ENCODE measurements around the gene NCOA4.
"Not testable (repeated sequence)": the region's sequence is repeated elsewhere in the genome, so short reads cannot be mapped to it uniquely, and the experiment has no call there.

Gene NCOA4

GRCh38 chr10:45997994-45998763 lies 32.2 kb downstream of the NCOA4 start:
- TF ChIP-seq Cebpa-rat (IDR thresholded peaks at IDR 0.05): no peak
- no peaks in the 10 kb centered on the region for H3K27me3 ChIP-seq
- no peaks in the 10 kb centered on the region for H3K4me1 ChIP-seq
- H3K9me3 ChIP-seq (replicated peaks in 1 of 11): peaks cover 9 to 29% (median 21%) of the 10 kb centered on the region in 11 experiments; a peak in 20 of 22 replicates
- no peak overlapping the region for H3K9ac ChIP-seq
- H4K20me1 ChIP-seq: peaks cover 0 to 48% (median 31%) of the 10 kb centered on the region in 11 experiments; a peak in 21 of 22 replicates
- peaks cover 59 to 87% (median 81%) of the 10 kb centered on the region in 11 experiments for H3K36me3 ChIP-seq
- H3K27ac ChIP-seq: no peak overlapping the region
- no peak overlapping the region for H3K4me3 ChIP-seq
- H3K4me2 ChIP-seq: no peak overlapping the region

- H3K27me3 ChIP-seq: no peaks in the 10 kb centered on the region
- H3K4me3 ChIP-seq: no peak overlapping the region
- H3K9me3 ChIP-seq (replicated peaks in 1 of 11): peaks cover 9 to 29% (median 21%) of the 10 kb centered on the region in 11 experiments; a peak in 20 of 22 replicates
- peaks cover 54 to 87% (median 80%) of the 10 kb centered on the region in 11 experiments for H3K36me3 ChIP-seq
- no peak overlapping the region for H3K4me2 ChIP-seq
- peaks cover 0 to 42% (median 25%) of the 10 kb centered on the region in 11 experiments; a peak in 21 of 22 replicates for H4K20me1 ChIP-seq
- TF ChIP-seq Cebpa-rat (IDR thresholded peaks at IDR 0.05): no peak
- H3K27ac ChIP-seq: no peak overlapping the region
- H3K9ac ChIP-seq: no peak overlapping the region
- no peaks in the 10 kb centered on the region for H3K4me1 ChIP-seq
These were observed 32.9 kb downstream of the NCOA4 start for GRCh38 chr10:45997557-45997956.

GRCh38 chr10:45985590-45985989 lies 44.8 kb downstream of the NCOA4 start:
- H3K36me3 ChIP-seq: peaks cover 18 to 74% (median 49%) of the 10 kb centered on the region in 11 experiments

GRCh38 chr10:45984473-45984872 lies 46.0 kb downstream of the NCOA4 start:
- H3K4me3 ChIP-seq; H3K27ac ChIP-seq; H3K9me3 ChIP-seq (replicated peaks in 1 of 11); H3K4me2 ChIP-seq; H3K27me3 ChIP-seq; H3K9ac ChIP-seq; H3K4me1 ChIP-seq: not testable (repeated sequence)
- peaks cover 14 to 63% (median 39%) of the 10 kb centered on the region in 11 experiments for H3K36me3 ChIP-seq
- peaks cover 0 to 68% (median 19%) of the 10 kb centered on the region in 11 experiments; a peak in 11 of 22 replicates for H4K20me1 ChIP-seq

More at GRCh38 chr10:45985590-45985989, 44.8 kb downstream of the NCOA4 start:
- H3K4me1 ChIP-seq; H3K9ac ChIP-seq; H3K4me3 ChIP-seq; H3K4me2 ChIP-seq; H3K9me3 ChIP-seq (replicated peaks in 1 of 11); H3K27ac ChIP-seq; H3K27me3 ChIP-seq: not testable (repeated sequence)
- H4K20me1 ChIP-seq: peaks cover 0 to 63% (median 15%) of the 10 kb centered on the region in 11 experiments; a peak in 11 of 22 replicates

GRCh38 chr10:45983538-45984186 lies 46.8 kb downstream of the NCOA4 start:
- not testable (repeated sequence) for H3K9ac ChIP-seq; H3K4me3 ChIP-seq; H3K4me2 ChIP-seq; H3K27me3 ChIP-seq; H3K9me3 ChIP-seq (replicated peaks in 1 of 11); H3K27ac ChIP-seq; H3K4me1 ChIP-seq
- Histone ChIP-seq H4K20me1 (peaks cover 0 to 70% (median 24%) of the 10 kb centered on the region in 11 experiments; a peak in 13 of 22 replicates), H3K36me3 (peaks cover 14 to 63% (median 32%) of the 10 kb centered on the region in 11 experiments)

GRCh38 chr10:45981367-45981766 lies 49.1 kb downstream of the NCOA4 start:
- H3K36me3 ChIP-seq: peaks cover 20 to 60% (median 27%) of the 10 kb centered on the region in 11 experiments; a peak in 20 of 22 replicates

GRCh38 chr10:45978554-45978953 lies 51.9 kb downstream of the NCOA4 start:
- H3K9ac ChIP-seq; H3K4me3 ChIP-seq; H3K27me3 ChIP-seq; H3K4me2 ChIP-seq; H3K27ac ChIP-seq; H3K9me3 ChIP-seq (replicated peaks in 1 of 11): not testable (repeated sequence)
- H4K20me1 ChIP-seq: peaks cover 0 to 84% (median 43%) of the 10 kb centered on the region in 11 experiments; a peak in 14 of 22 replicates
- peaks cover 16 to 51% (median 24%) of the 10 kb centered on the region in 11 experiments; a peak in 20 of 22 replicates for H3K36me3 ChIP-seq
- peaks cover 2 to 10% (median 9%) of the 10 kb centered on the region in 10 experiments; a peak in 18 of 20 replicates for H3K4me1 ChIP-seq

More at GRCh38 chr10:45981367-45981766, 49.1 kb downstream of the NCOA4 start:
- not testable (repeated sequence) for H3K9ac ChIP-seq; H3K4me2 ChIP-seq; H3K27ac ChIP-seq; H3K9me3 ChIP-seq (replicated peaks in 1 of 11); H3K4me1 ChIP-seq; H3K27me3 ChIP-seq; H3K4me3 ChIP-seq
- H4K20me1 ChIP-seq: peaks cover 0 to 70% (median 34%) of the 10 kb centered on the region in 11 experiments; a peak in 12 of 22 replicates

- not testable (repeated sequence) for H3K9me3 ChIP-seq (replicated peaks in 1 of 11); H3K27me3 ChIP-seq
- H3K36me3 ChIP-seq: peaks cover 16 to 35% (median 23%) of the 10 kb centered on the region in 11 experiments; a peak in 20 of 22 replicates
- H3K27ac ChIP-seq: 0 out of 22 replicates have a peak overlapping the region, but pooled peaks of 1 of the 11 experiments have one; percentile 23
- peaks cover 0 to 73% (median 32%) of the 10 kb centered on the region in 11 experiments; a peak in 14 of 22 replicates for H4K20me1 ChIP-seq
- H3K9ac ChIP-seq: peak overlapping the region; percentile 50 to 89 (median 87); a peak in 15 of 22 replicates
- H3K4me1 ChIP-seq: peaks cover 12 to 27% (median 22%) of the 10 kb centered on the region in 10 experiments
- H3K4me3 ChIP-seq: peak overlapping the region in 7 of 10 experiments; percentile 34 to 84 (median 82); a peak in 12 of 20 replicates
- peak overlapping the region; percentile 61 to 90 (median 83); a peak in 21 of 22 replicates for H3K4me2 ChIP-seq
These were observed 56.4 kb downstream of the NCOA4 start for GRCh38 chr10:45974041-45974440.

GRCh38 chr10:45972813-45973169 lies 57.6 kb downstream of the NCOA4 start:
- not testable (repeated sequence) for H3K27me3 ChIP-seq; H3K9me3 ChIP-seq (replicated peaks in 1 of 11)
- peak overlapping the region; percentile 61 to 87 (median 84) for H3K27ac ChIP-seq
- peak overlapping the region; percentile 70 to 88 (median 82) for H3K4me3 ChIP-seq
- peaks cover 12 to 26% (median 17%) of the 10 kb centered on the region in 11 experiments; a peak in 20 of 22 replicates for H3K36me3 ChIP-seq
- peak overlapping the region; percentile 84 to 90 (median 87) for H3K9ac ChIP-seq
- peak overlapping the region; percentile 77 to 90 (median 83) for H3K4me2 ChIP-seq
- H4K20me1 ChIP-seq: peaks cover 0 to 72% (median 29%) of the 10 kb centered on the region in 11 experiments; a peak in 14 of 22 replicates
- peaks cover 12 to 27% (median 22%) of the 10 kb centered on the region in 10 experiments for H3K4me1 ChIP-seq

- peak within 1 kb of the TSS; percentile 61 to 87 (median 84) for H3K27ac ChIP-seq
- peaks cover 12 to 27% (median 22%) of the 10 kb centered on the region in 10 experiments for H3K4me1 ChIP-seq
- H3K27me3 ChIP-seq; H3K9me3 ChIP-seq (replicated peaks in 1 of 11): not testable (repeated sequence)
- peaks cover 9 to 21% (median 12%) of the 10 kb centered on the region in 11 experiments; a peak in 20 of 22 replicates for H3K36me3 ChIP-seq
- H3K4me2 ChIP-seq: peak within 1 kb of the TSS; percentile 77 to 90 (median 85)
- H4K20me1 ChIP-seq: peaks cover 0 to 69% (median 29%) of the 10 kb centered on the region in 11 experiments; a peak in 14 of 22 replicates
- peak within 1 kb of the TSS; percentile 84 to 90 (median 87) for H3K9ac ChIP-seq
- peak within 1 kb of the TSS; percentile 70 to 88 (median 82) for H3K4me3 ChIP-seq
These were observed 58.2 kb downstream of the NCOA4 start, which contains the start of gene TIMM23 for GRCh38 chr10:45972106-45972812. TSS of gene TIMM23 (plus strand) at chr10:45972489. CDS start at chr10:45972625, 136 bp downstream.

- Histone ChIP-seq H3K4me2 (peak overlapping the region; percentile 58 to 87 (median 84)), H3K27ac (peak overlapping the region; percentile 42 to 87 (median 84); a peak in 20 of 22 replicates)
These were observed 58.7 kb downstream of the NCOA4 start for GRCh38 chr10:45971742-45972105.

More at GRCh38 chr10:45971742-45972105, 58.7 kb downstream of the NCOA4 start:
- Histone ChIP-seq H3K4me3 (peak overlapping the region; percentile 70 to 88 (median 82)), H4K20me1 (peaks cover 0 to 68% (median 29%) of the 10 kb centered on the region in 11 experiments; a peak in 14 of 22 replicates), H3K9ac (peak overlapping the region; percentile 84 to 90 (median 87)), H3K36me3 (peaks cover 9 to 18% (median 11%) of the 10 kb centered on the region in 11 experiments; a peak in 19 of 22 replicates), H3K4me1 (peaks cover 12 to 32% (median 22%) of the 10 kb centered on the region in 10 experiments)
- not testable (repeated sequence) for H3K27me3 ChIP-seq; H3K9me3 ChIP-seq (replicated peaks in 1 of 11)
